MM.1S (cell line): ENCODE measurements around the gene TUBA4A.

Experiments used
- DNase-seq: peaks from one replicate; pipeline ENCODE4 v3.0.0-alpha.2; 2015
- H2AFZ ChIP-seq: fragments of 300-600 bp; sonication (generic); 2 replicates; pipeline ENCODE4 v1.6.0; 2016; ENCODE audit warnings: antibody characterized with exemption, low read length
- H3F3A ChIP-seq: fragments of 300-600 bp; sonication (generic); 2 replicates; pipeline ENCODE4 v1.6.1; 2016; ENCODE audit warnings: mild to moderate bottlenecking, antibody characterized with exemption, low read length, moderate library complexity, mixed read lengths; ENCODE audit not compliant: insufficient read depth
- H3K27ac ChIP-seq: fragments of 300-600 bp; sonication (generic); 2 replicates; pipeline ENCODE4 v1.5.1; 2016; ENCODE audit warnings: mild to moderate bottlenecking, low read length
- H3K27me3 ChIP-seq: fragments of 300-600 bp; sonication (generic); replicated peaks from 2 replicates; pipeline ENCODE4 v1.6.0; 2016; ENCODE audit warnings: low read length; ENCODE audit not compliant: insufficient read depth
- H3K36me3 ChIP-seq: fragments of 300-600 bp; sonication (generic); replicated peaks from 2 replicates; pipeline ENCODE4 v1.6.1; 2016; ENCODE audit warnings: mild to moderate bottlenecking, low read length, mixed read lengths; ENCODE audit not compliant: insufficient read depth
- H3K4me1 ChIP-seq: fragments of 300-600 bp; sonication (generic); 2 replicates; pipeline ENCODE4 v1.6.1; 2016; ENCODE audit warnings: low read length, mixed read lengths
- H3K4me2 ChIP-seq: fragments of 300-600 bp; sonication (generic); 2 replicates; pipeline ENCODE4 v1.6.0; 2016; ENCODE audit warnings: low read depth, low read length
- H3K4me3 ChIP-seq: fragments of 300-600 bp; sonication (generic); 2 replicates; pipeline ENCODE4 v1.5.1; 2016; ENCODE audit warnings: low read length, mixed read lengths
- H3K79me2 ChIP-seq: fragments of 300-600 bp; sonication (generic); 2 replicates; pipeline ENCODE4 v1.6.1; 2016; ENCODE audit warnings: mixed run types, low read length, mixed read lengths
- H3K9ac ChIP-seq: fragments of 300-600 bp; sonication (generic); 2 replicates; pipeline ENCODE4 v1.6.1; 2016; ENCODE audit warnings: low read length, mixed read lengths
- H3K9me2 ChIP-seq: fragments of 300-600 bp; sonication (generic); replicated peaks from 2 replicates; pipeline ENCODE4 v1.6.1; 2016; ENCODE audit warnings: mild to moderate bottlenecking, low read length, mixed read lengths; ENCODE audit not compliant: insufficient read depth
- H3K9me3 ChIP-seq: fragments of 300-600 bp; sonication (generic); replicated peaks from 2 replicates; pipeline ENCODE4 v1.6.1; 2016; ENCODE audit warnings: mild to moderate bottlenecking, low read length, mixed read lengths; ENCODE audit not compliant: insufficient read depth
- H4K20me1 ChIP-seq: fragments of 300-600 bp; sonication (generic); 2 replicates; pipeline ENCODE4 v1.6.1; 2016; ENCODE audit warnings: mild to moderate bottlenecking, low read length, moderate library complexity, mixed read lengths; ENCODE audit not compliant: insufficient read depth
- EZH2 ChIP-seq: fragments of 300-600 bp; sonication (generic); optimal IDR thresholded peaks from 2 replicates; pipeline ENCODE3; 2017; ENCODE audit warnings: low read depth, mild to moderate bottlenecking, antibody characterized with exemption, low read length, mixed read lengths
- EZH2phosphoT487 ChIP-seq: fragments of 300-600 bp; sonication (generic); IDR thresholded peaks from 2 replicates; pipeline ENCODE4 v1.6.1; 2018; ENCODE audit warnings: antibody characterized with exemption, low read length
- TF ChIP-seq, protein P1 (sequence below): fragments of 300-600 bp; sonication (generic); IDR thresholded peaks from 2 replicates; pipeline ENCODE4 v1.5.1; 2016; ENCODE audit warnings: antibody characterized with exemption, low read length, mixed read lengths

The TUBA4A gene

DNA sequence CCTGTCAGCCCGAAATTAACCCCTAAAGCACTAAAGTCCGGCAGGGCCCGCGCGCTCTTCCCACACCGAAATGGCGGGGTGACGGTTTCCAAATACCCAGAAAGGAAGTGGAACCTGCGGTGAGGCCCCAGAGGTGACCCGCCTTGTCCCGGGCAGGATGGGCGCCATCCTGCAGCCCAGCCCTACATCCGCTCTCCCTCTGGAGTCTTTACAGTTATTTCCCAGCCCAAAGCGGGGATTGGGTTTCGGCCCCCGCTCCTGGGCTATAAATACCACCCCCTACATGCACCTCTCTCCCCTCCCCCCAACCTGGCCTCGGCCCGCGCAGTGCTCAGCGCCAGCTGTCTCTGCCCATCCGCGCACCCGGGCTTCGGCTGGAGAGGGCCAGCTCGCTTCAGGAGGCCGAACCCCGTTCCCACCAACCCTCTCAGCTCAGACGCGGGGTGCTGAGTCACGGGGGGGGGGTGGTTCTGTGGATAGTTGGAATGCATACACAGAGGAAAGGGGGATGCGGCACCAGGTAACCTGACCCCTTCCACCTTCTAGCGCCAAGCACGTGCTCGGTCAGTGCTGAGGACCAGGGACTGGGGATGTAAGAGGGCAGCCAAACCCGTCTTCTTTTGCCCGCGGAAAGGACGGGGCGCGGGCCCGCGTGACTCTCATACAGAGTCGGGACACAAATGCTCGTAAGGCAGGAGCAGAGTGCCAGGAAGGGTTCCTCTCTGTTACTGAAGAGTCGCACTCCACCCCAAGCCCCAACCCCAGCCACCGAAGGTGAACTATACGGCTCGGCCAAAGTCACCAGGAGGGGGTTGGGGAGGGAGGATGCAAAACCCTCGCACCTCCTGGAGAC lies 592 bp downstream of the TUBA4A start, which contains the start of gene TUBA4B:
TSS of gene TUBA4B (plus strand) at position 344 of the 853 bp plus-strand sequence. CDS start at position 509, 165 bp downstream.
- Histone ChIP-seq H3K27ac (peak within 1 kb of the TSS; percentile 73), H3K79me2 (peaks cover 51% of the 10 kb centered on the region), H4K20me1 (no peaks in the 10 kb centered on the region), H3K4me3 (peak within 1 kb of the TSS; percentile 78), H3K4me1 (peaks cover 39% of the 10 kb centered on the region), H3K9ac (peak within 1 kb of the TSS; percentile 88), H3K9me2 (no peaks in the 10 kb centered on the region), H3K4me2 (peak within 1 kb of the TSS; percentile 99), H3K27me3 (no peaks in the 10 kb centered on the region), H3F3A (peaks cover 38% of the 10 kb centered on the region), H3K9me3 (no peaks in the 10 kb centered on the region), H2AFZ (peak within 1 kb of the TSS; percentile 88), H3K36me3 (0 out of 2 replicates have a peak, but pooled peaks cover 6% of the 10 kb centered on the region)
- peak; percentile 53 for DNase-seq
- TF ChIP-seq EZH2phosphoT487, result no peak
- TF ChIP-seq EZH2, result no peak
- TF ChIP-seq, protein P1, sequence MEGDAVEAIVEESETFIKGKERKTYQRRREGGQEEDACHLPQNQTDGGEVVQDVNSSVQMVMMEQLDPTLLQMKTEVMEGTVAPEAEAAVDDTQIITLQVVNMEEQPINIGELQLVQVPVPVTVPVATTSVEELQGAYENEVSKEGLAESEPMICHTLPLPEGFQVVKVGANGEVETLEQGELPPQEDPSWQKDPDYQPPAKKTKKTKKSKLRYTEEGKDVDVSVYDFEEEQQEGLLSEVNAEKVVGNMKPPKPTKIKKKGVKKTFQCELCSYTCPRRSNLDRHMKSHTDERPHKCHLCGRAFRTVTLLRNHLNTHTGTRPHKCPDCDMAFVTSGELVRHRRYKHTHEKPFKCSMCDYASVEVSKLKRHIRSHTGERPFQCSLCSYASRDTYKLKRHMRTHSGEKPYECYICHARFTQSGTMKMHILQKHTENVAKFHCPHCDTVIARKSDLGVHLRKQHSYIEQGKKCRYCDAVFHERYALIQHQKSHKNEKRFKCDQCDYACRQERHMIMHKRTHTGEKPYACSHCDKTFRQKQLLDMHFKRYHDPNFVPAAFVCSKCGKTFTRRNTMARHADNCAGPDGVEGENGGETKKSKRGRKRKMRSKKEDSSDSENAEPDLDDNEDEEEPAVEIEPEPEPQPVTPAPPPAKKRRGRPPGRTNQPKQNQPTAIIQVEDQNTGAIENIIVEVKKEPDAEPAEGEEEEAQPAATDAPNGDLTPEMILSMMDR, result no peak

DNA sequence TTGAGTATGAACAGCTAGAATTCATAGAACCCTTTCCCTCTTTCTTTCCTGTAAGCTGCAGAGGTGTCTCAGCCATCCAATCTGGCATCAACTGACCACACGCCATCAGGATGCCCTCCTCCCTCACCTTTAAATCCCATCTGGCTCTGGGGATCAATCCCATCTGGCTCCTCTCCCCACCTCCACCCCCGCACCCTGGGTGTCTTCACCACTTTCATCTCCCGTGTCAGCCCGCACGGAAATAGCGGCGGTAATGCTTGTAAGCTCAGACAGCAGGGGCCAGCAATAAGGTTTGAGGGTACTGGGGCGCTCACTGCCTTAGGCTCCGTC lies 1.2 kb downstream of the TUBA4A start:
- Histone ChIP-seq H3K9me3 (no peaks in the 10 kb centered on the region), H3K79me2 (peaks cover 52% of the 10 kb centered on the region), H4K20me1 (no peaks in the 10 kb centered on the region), H3K36me3 (0 out of 2 replicates have a peak, but pooled peaks cover 6% of the 10 kb centered on the region), H3K4me1 (peaks cover 45% of the 10 kb centered on the region), H3F3A (peaks cover 43% of the 10 kb centered on the region), H3K9me2 (no peaks in the 10 kb centered on the region), H3K4me3 (peak overlapping the region; percentile 78), H3K4me2 (peak overlapping the region; percentile 99), H2AFZ (peak overlapping the region; percentile 39; the same call in 1 of the 2 replicates), H3K27ac (peak overlapping the region; percentile 73), H3K27me3 (no peaks in the 10 kb centered on the region), H3K9ac (peak overlapping the region; percentile 88)
- DNase-seq, result no peak
- TF ChIP-seq, protein P1, result no peak
- TF ChIP-seq EZH2 (no peak), EZH2phosphoT487 (no peak)

DNA sequence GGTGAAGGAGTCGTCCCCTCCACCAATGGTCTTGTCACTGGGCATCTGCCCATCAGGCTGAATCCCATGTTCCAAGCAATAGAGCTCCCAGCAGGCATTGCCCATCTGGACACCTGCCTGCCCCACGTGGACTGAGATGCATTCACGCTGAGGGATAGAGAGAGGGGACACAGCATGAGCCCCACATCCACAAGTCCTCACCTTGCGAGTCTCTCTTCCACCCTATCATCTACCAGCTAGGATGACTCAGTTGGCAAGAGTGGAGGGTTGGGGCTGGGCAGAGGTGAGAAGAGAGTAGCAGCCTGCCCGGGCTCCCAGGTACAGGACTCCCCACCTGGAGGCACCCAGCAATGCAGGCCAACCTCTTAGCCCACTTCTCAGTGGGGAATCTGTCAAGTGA lies 1.6 kb downstream of the TUBA4A start:
- Histone ChIP-seq H3K27me3 (no peaks in the 10 kb centered on the region), H3K9ac (peak overlapping the region; percentile 88), H3K4me1 (peaks cover 50% of the 10 kb centered on the region), H3F3A (peaks cover 46% of the 10 kb centered on the region), H3K79me2 (peaks cover 52% of the 10 kb centered on the region), H3K9me3 (no peaks in the 10 kb centered on the region), H3K27ac (peak overlapping the region; percentile 73; the same call in 1 of the 2 replicates), H4K20me1 (no peaks in the 10 kb centered on the region), H2AFZ (no peak overlapping the region), H3K4me3 (peak overlapping the region; percentile 78), H3K36me3 (0 out of 2 replicates have a peak, but pooled peaks cover 6% of the 10 kb centered on the region), H3K9me2 (no peaks in the 10 kb centered on the region), H3K4me2 (peak overlapping the region; percentile 99)
- TF ChIP-seq EZH2phosphoT487 (no peak), EZH2 (no peak)
- DNase-seq, result no peak

DNA sequence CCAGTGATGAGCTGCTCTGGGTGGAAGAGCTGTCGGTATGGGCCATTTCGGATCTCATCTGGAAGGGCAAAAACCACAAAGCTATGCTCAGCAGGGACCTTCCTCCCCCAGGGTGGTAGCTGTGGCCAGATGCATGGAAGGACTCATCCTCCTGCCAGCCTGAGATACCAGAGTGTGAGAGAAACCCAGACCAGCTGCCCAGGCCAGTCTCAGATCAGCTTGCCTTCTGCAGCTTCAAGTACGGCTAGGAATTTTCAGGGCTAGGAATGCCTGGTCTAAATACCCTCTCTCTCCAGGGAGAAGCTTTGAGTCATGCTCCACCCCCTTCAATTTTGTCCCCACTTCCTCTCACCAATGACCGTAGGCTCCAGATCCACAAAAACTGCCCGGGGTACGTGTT lies 2.1 kb downstream of the TUBA4A start:
- Histone ChIP-seq H3F3A (peaks cover 46% of the 10 kb centered on the region), H3K27ac (no peak overlapping the region), H3K4me2 (peak overlapping the region; percentile 99)

More for the DNA sequence above, 2.1 kb downstream of the TUBA4A start:
- H3K9me2 ChIP-seq, result no peaks in the 10 kb centered on the region
- H3K27me3 ChIP-seq, result no peaks in the 10 kb centered on the region
- no peaks in the 10 kb centered on the region for H3K9me3 ChIP-seq
- H3K4me1 ChIP-seq, result peaks cover 51% of the 10 kb centered on the region
- H4K20me1 ChIP-seq, result no peaks in the 10 kb centered on the region
- no peak for DNase-seq
- H3K4me3 ChIP-seq, result no peak overlapping the region; the same call in 1 of the 2 replicates
- 0 out of 2 replicates have a peak, but pooled peaks cover 6% of the 10 kb centered on the region for H3K36me3 ChIP-seq
- H3K9ac ChIP-seq, result no peak overlapping the region
- H3K79me2 ChIP-seq, result peaks cover 54% of the 10 kb centered on the region
- TF ChIP-seq EZH2 (no peak), EZH2phosphoT487 (no peak)
- TF ChIP-seq, protein P1, result no peak
- H2AFZ ChIP-seq, result no peak overlapping the region
